HCT116 (cell line): ENCODE results near the gene NUDT16L1.

Source experiments
- EZH2 ChIP-seq: fragments of 200-600 bp; sonication (generic); IDR thresholded peaks from 2 replicates; pipeline ENCODE4 v1.6.1; 2017; ENCODE audit warnings: antibody characterized with exemption, mixed run types
- FOSL1 ChIP-seq: IDR thresholded peaks from 2 replicates; pipeline ENCODE4 v1.6.1; 2012; ENCODE audit warnings: low read depth
- POLR2A ChIP-seq: IDR thresholded peaks from 2 replicates; pipeline ENCODE4 v1.7.0; 2011; ENCODE audit warnings: borderline replicate concordance; ENCODE audit not compliant: insufficient read depth, insufficient read length; ENCODE audit errors: extremely low read depth
- POLR2AphosphoS5 ChIP-seq: IDR thresholded peaks from 2 replicates; pipeline ENCODE4 v1.6.1; 2011; ENCODE audit warnings: mild to moderate bottlenecking, low read depth, low read length, moderate library complexity
- SP1 ChIP-seq: IDR thresholded peaks from 2 replicates; pipeline ENCODE4 v1.6.1; 2012; ENCODE audit warnings: low read depth
- TCF7L2 ChIP-seq: IDR thresholded peaks from 2 replicates; pipeline ENCODE4 v1.7.0; 2011; ENCODE audit warnings: borderline replicate concordance, inconsistent platforms; ENCODE audit not compliant: insufficient read depth, insufficient read length; ENCODE audit errors: extremely low read depth
- YY1 ChIP-seq: IDR thresholded peaks from 2 replicates; pipeline ENCODE4 v1.6.1; 2011; ENCODE audit warnings: low read length, low read depth, moderate library complexity, mild to moderate bottlenecking; ENCODE audit not compliant: insufficient replicate concordance; ENCODE audit errors: extremely low read depth
- TF ChIP-seq, protein P1 (sequence below), 3 experiments: fragments of 200-600 bp in 1 of 3; sonication (generic) in 1 of 3; IDR thresholded peaks in 2 of 3; conservative IDR thresholded peaks in 1 of 3; 2 replicates each; pipeline ENCODE4 v1.5.1; 2012 to 2017; ENCODE audit warnings: low read depth in 2 of 3, low read length in 2 of 3, antibody characterized with exemption in 1 of 3, borderline replicate concordance in 1 of 3, control low read depth in 1 of 3, mild to moderate bottlenecking in 1 of 3, mixed read lengths in 1 of 3, mixed run types in 1 of 3, moderate library complexity in 1 of 3; ENCODE audit not compliant: insufficient read depth in 1 of 3
- TF ChIP-seq, protein P2 (sequence below): IDR thresholded peaks from 2 replicates; pipeline ENCODE4 v1.6.1; 2012
- TF ChIP-seq, protein P3 (sequence below): IDR thresholded peaks from 2 replicates; pipeline ENCODE4 v1.6.1; 2012; ENCODE audit warnings: low read depth
- TF ChIP-seq, protein P4 (sequence below): IDR thresholded peaks from 2 replicates; pipeline ENCODE4 v1.6.1; 2012

- TF ChIP-seq, protein P1, sequence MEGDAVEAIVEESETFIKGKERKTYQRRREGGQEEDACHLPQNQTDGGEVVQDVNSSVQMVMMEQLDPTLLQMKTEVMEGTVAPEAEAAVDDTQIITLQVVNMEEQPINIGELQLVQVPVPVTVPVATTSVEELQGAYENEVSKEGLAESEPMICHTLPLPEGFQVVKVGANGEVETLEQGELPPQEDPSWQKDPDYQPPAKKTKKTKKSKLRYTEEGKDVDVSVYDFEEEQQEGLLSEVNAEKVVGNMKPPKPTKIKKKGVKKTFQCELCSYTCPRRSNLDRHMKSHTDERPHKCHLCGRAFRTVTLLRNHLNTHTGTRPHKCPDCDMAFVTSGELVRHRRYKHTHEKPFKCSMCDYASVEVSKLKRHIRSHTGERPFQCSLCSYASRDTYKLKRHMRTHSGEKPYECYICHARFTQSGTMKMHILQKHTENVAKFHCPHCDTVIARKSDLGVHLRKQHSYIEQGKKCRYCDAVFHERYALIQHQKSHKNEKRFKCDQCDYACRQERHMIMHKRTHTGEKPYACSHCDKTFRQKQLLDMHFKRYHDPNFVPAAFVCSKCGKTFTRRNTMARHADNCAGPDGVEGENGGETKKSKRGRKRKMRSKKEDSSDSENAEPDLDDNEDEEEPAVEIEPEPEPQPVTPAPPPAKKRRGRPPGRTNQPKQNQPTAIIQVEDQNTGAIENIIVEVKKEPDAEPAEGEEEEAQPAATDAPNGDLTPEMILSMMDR (IDR thresholded peaks at IDR 0.05 in 2 of 3, conservative IDR thresholded peaks at IDR 0.05 in 1 of 3; ENCODE audit: borderline replicate concordance in 1 of 3, insufficient read depth in 1 of 3, low read depth in 2 of 3, low read length in 2 of 3): no peak
- TF ChIP-seq, protein P2, sequence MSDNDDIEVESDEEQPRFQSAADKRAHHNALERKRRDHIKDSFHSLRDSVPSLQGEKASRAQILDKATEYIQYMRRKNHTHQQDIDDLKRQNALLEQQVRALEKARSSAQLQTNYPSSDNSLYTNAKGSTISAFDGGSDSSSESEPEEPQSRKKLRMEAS: no peak
- no peak for TF ChIP-seq TCF7L2
- TF ChIP-seq POLR2A: no peak
- no peak for TF ChIP-seq POLR2AphosphoS5
- TF ChIP-seq SP1: no peak
- TF ChIP-seq, protein P3, sequence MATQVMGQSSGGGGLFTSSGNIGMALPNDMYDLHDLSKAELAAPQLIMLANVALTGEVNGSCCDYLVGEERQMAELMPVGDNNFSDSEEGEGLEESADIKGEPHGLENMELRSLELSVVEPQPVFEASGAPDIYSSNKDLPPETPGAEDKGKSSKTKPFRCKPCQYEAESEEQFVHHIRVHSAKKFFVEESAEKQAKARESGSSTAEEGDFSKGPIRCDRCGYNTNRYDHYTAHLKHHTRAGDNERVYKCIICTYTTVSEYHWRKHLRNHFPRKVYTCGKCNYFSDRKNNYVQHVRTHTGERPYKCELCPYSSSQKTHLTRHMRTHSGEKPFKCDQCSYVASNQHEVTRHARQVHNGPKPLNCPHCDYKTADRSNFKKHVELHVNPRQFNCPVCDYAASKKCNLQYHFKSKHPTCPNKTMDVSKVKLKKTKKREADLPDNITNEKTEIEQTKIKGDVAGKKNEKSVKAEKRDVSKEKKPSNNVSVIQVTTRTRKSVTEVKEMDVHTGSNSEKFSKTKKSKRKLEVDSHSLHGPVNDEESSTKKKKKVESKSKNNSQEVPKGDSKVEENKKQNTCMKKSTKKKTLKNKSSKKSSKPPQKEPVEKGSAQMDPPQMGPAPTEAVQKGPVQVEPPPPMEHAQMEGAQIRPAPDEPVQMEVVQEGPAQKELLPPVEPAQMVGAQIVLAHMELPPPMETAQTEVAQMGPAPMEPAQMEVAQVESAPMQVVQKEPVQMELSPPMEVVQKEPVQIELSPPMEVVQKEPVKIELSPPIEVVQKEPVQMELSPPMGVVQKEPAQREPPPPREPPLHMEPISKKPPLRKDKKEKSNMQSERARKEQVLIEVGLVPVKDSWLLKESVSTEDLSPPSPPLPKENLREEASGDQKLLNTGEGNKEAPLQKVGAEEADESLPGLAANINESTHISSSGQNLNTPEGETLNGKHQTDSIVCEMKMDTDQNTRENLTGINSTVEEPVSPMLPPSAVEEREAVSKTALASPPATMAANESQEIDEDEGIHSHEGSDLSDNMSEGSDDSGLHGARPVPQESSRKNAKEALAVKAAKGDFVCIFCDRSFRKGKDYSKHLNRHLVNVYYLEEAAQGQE: no peak
- no peak for TF ChIP-seq EZH2
- no peak for TF ChIP-seq FOSL1
- TF ChIP-seq, protein P4, sequence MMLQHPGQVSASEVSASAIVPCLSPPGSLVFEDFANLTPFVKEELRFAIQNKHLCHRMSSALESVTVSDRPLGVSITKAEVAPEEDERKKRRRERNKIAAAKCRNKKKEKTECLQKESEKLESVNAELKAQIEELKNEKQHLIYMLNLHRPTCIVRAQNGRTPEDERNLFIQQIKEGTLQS: no peak
- TF ChIP-seq YY1: no peak
These were observed 11.2 kb upstream of the NUDT16L1 start for GRCh38 chr16:4682084-4682591.
